Measurements from ENCODE around the gene FCER1A.

DNA sequence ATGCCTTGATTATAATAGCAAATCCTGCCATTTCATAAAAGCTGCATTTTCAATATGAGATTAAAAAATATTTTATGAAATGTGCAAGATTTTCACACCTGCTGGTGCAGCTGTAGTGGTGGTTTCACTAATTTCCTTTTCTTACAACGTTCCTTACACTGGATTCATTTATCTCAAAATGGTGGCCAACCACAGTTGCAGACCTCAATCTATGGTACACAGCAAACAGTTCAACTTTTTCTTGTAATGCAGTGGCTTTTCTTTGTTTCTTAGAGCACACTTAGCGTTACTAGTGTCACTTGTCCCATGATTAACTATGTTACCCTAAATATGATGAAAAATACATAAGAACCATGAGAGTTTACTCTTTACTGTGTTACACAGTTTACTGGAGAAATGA, 32.7 kb downstream of the FCER1A start:
- TF ChIP-seq EZH2 (IDR thresholded peaks at IDR 0.05; ENCODE audit: low read length, missing control alignments) = no peak
- TF ChIP-seq, protein P1, sequence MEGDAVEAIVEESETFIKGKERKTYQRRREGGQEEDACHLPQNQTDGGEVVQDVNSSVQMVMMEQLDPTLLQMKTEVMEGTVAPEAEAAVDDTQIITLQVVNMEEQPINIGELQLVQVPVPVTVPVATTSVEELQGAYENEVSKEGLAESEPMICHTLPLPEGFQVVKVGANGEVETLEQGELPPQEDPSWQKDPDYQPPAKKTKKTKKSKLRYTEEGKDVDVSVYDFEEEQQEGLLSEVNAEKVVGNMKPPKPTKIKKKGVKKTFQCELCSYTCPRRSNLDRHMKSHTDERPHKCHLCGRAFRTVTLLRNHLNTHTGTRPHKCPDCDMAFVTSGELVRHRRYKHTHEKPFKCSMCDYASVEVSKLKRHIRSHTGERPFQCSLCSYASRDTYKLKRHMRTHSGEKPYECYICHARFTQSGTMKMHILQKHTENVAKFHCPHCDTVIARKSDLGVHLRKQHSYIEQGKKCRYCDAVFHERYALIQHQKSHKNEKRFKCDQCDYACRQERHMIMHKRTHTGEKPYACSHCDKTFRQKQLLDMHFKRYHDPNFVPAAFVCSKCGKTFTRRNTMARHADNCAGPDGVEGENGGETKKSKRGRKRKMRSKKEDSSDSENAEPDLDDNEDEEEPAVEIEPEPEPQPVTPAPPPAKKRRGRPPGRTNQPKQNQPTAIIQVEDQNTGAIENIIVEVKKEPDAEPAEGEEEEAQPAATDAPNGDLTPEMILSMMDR (conservative IDR thresholded peaks at IDR 0.05 in 1 of 2, IDR thresholded peaks at IDR 0.05 in 1 of 2; ENCODE audit: low read depth in 1 of 2, low read length in 2 of 2) = no peak

Data from fibroblast of lung (primary cell).